Activated CD4-positive, CD25-positive, alpha-beta regulatory T cell treated with anti-CD3 and anti-CD28 coated beads, Interleukin-2, amount 50 U/mL, for 16 hours (primary cell): ENCODE results near the gene ARHGAP42.

Experiments
- DNase-seq: peaks from one replicate; pipeline ENCODE4 v3.0.0-alpha.2; 2020; ENCODE audit warnings: low read depth, low spot score

Gene ARHGAP42

GRCh38 chr11:100831929-100832494, 144.9 kb downstream of the ARHGAP42 start:
- DNase-seq = no peak

- no peak for DNase-seq
These were observed 145.7 kb downstream of the ARHGAP42 start for GRCh38 chr11:100832829-100833228.

DNA sequence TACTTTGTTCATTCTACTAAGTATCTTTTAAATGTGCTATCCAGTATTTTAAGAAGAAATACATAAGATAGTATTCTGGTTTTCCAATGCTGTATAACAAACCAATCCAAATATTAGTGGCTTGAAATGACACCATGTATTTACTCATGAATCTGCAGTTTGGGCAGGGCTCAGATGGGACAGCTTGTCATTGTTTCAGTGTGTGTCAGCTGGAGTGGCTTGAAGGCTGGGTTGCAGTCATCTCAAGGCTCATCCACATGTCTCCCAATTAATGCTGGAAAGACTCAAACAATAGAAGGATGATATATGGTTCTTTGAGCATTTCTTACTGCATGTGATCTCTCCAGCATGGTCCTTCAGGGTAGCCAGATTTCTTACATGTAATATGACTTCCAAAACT, 146.2 kb downstream of the ARHGAP42 start:
- no peak for DNase-seq

GRCh38 chr11:100835854-100836253, 148.8 kb downstream of the ARHGAP42 start:
- no peak for DNase-seq

- DNase-seq = no peak
These were observed 150.2 kb downstream of the ARHGAP42 start for GRCh38 chr11:100837311-100837710.

- DNase-seq = no peak
These were observed 154.8 kb downstream of the ARHGAP42 start for GRCh38 chr11:100841711-100842407.

DNA sequence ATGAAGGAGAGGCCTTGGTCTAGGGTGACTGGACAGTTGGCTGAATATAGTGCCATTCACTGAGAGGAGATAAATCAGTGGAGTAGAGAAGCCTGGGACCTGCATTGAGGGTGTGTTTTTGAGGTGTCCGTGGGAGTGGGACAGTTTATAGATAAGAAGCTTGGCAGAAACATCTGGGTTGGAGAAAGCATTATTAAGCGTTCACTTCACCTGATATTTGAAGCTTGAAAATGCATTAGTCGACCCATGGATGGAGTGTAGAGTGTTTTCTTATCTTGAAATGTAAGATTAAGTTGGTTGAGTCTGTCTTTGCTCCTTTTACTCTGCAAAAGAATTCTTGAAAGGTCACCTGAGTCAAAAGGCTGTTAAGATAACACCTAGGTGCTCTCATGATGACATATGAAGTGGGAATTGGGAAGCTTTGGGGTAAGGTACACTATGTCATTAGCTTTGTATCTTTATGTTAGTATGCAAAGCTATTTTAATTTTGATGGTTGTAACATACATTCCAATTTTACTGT, 160.7 kb downstream of the ARHGAP42 start:
- no peak for DNase-seq

GRCh38 chr11:100849009-100849900, 162.2 kb downstream of the ARHGAP42 start:
- no peak for DNase-seq

DNA sequence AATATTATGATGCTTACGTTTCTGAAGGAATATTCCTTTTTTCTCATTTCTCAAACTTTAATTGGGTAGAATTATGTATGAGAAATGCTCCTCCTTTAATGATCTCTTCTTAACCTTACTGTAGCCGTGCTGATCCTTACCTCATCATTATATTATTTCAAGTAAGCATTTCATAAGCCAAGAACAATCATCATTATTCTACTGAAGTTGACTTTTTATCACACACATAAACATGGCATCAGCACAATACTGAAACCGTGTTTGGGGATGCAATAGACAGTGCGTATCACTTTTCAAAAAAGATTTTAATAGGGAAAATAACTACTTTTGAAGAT, 162.8 kb downstream of the ARHGAP42 start:
- no peak for DNase-seq

DNA sequence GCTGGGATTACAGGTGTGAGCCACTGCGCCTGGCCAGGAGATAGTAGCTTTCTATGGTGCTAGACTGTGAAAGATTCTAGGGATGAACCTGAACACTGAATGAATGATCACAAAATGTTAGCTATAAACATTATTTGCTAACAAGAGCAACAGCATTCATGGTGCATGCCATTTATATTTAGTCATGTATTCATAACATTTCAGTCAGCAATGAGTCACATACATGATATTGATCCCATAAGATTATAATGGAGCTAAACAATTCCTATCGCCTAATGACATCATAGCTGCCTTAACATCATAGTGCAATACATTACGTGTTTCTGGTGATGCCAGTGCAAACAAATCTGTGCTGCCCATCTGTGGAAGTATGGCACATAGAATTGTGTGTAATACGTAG, 164.1 kb downstream of the ARHGAP42 start:
- DNase-seq = no peak

GRCh38 chr11:100851584-100852152, 164.6 kb downstream of the ARHGAP42 start:
- no peak for DNase-seq

DNA sequence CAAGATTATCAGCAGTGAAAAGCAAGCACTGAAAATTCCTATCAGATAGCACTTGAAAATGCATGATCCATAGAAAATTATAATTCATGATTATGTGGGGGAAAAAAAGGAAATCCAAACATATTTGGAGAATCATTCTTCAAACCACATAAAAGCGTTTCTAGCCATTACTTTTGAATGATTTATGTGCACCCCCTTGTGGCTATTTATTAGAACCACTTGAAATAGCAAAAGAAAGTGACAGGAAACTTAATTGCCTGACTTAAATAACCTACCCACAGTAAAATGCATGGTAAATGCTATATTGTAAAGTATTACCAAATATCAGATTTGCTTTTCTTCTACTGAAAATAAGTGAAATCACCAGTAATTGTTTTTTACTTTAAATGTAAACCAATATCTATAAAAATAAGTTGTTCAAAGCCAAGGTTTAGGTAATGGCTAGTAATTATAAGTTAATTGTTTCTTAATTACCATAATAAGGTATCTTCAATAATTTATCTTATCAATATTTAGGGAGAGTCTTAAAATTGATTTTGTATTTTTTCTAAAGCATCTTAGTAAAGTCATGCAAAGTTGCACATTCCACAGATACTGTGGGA, 168.5 kb downstream of the ARHGAP42 start:
- DNase-seq = no peak

DNA sequence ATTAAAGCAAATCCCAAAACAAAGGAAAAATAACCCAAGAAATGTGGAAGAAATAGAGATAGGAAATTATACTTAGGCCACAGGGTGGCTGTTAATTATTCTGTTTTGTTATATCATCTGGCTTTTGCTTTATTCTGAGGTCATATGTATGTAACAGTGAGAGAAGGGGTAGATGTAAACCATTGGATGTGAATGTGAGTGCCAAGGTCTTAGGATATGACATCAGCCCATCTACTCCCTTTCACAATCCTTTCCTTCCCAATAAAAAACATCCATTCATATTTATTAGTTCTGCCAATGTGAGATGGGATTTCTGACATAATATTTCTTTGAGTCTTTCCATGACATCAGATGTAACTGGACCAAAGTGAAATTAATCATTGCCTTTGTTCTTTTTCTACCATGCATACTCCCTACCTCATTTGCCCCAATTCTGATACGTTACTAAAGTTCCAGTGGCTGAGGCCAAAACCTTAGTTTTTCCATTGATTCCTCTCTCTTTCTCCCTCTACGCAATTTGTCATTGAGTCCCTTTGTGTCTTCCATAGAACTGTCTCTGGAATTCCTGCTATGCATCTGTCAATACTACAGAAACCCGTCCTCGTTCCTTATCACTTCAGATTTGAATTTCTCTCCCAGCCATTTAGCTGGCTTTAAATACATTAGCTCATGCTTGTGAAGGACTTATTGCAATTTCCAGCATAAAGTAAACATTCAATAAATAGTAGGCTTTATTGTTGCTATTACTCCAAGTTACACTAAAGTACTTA, 170.3 kb downstream of the ARHGAP42 start:
- DNase-seq = no peak

- DNase-seq = no peak
These were observed 173.4 kb downstream of the ARHGAP42 start for GRCh38 chr11:100860318-100861155.

GRCh38 chr11:100861212-100861611, 174.1 kb downstream of the ARHGAP42 start:
- no peak for DNase-seq

- DNase-seq = no peak
These were observed 176.0 kb downstream of the ARHGAP42 start for GRCh38 chr11:100863080-100863581.

DNA sequence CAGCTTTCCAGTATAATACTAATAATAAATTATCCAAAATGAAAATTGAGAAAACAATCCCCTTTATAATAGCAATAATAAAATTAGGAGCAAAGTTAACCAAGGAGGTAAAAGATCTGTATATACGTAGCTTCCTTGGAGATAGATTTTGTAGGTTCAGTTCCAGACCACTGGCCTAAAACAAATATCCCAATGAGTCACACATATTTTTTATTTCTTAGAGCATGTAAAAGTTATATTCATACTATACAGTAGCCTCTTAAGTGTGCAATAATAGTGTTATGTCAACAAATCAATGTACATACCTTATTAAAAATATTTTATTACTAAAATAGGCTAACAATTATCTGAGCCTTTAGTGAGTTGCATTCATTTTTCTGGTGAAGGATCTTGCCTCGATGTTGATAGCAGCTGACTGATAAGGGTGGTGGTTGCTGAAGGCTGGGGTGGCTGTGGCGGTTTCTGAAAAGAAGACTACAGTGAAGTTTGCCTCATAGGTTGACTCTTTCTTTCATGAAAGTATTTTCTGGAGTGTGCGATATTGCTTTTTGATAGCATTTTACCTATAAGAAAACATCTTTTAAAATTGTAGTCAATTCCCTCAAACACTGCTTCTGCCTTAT, 178.5 kb downstream of the ARHGAP42 start:
- DNase-seq = no peak

DNA sequence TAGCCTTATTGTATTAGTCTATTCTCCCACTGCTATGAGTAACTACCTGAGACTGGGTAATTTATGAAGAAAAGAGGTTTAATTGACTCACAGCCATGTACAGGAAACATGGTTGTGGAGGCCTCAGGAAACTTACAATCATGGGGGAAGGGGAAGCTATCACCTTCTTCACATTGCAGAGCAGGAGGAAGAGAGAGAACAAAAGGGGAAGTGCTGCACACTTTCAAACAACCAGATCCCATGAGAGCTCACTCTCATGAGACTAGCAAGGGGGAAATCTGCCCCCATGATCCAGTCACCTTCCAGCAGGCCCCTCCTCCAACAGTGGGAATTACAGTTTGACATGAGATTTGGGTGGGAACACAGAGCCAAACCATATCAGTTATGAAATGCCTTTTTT, 179.4 kb downstream of the ARHGAP42 start:
- no peak for DNase-seq

DNA sequence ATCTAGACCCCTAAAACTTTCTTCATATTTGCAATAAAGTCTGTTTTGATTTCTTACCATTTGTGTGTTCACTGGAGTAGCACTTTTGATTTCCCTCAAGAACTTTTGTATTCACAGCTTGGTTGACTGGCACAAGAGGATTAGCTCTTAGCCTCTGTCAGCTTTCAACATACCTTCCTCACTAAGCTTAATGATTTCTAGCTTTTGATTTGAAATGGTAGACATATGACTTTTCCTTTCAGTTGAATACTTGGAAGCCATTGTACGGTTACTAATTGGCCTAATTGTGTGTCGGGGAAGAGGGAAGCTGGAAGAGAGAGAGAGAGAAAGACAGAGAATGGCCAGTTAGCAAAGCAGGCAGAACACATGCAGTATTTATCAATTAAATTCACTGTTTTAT, 180.5 kb downstream of the ARHGAP42 start:
- no peak for DNase-seq
